AG09309 (cell line): Measurements from ENCODE around the gene DNAH12.

Experiments
- DNase-seq: peaks from one replicate; pipeline ENCODE4 v3.0.0-alpha.2; 2010; ENCODE audit warnings: low read depth
- H3K4me3 ChIP-seq: 2 replicates; pipeline ENCODE4 v1.5.1; 2011; ENCODE audit warnings: mild to moderate bottlenecking, low read depth, low read length, moderate library complexity; ENCODE audit not compliant: control insufficient read depth
- CTCF ChIP-seq: IDR thresholded peaks from 2 replicates; pipeline ENCODE4 v1.5.1; 2011; ENCODE audit warnings: mild to moderate bottlenecking, low read depth, low read length, inconsistent platforms; ENCODE audit not compliant: insufficient read depth, control insufficient read depth; ENCODE audit errors: missing control alignments

The DNAH12 gene

GRCh38 chr3:57391767-57392166 is 152.4 kb downstream of the DNAH12 start:
- TF ChIP-seq CTCF = no peak
- DNase-seq = no peak
- no peak overlapping the region for H3K4me3 ChIP-seq

DNA sequence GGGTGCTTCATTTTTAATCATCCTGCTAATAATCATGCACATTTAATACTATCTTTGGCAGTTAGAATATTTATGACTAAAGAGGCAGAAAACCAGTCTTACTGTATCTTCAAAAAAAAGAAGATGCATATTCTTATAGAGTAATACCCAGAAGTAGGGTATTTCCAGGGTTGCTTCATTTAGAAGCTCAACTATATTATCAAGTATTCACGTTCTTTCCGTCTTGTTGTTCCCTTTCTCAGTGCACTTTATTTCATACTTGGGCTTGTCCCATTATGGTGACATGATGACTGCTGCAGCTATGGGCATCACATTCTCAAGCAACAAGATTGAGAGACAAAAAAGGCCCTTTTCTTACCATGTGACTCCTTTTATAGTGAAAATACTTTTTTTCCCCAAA is 154.9 kb downstream of the DNAH12 start:
- H3K4me3 ChIP-seq = no peak overlapping the region
- TF ChIP-seq CTCF = no peak
- DNase-seq = no peak

DNA sequence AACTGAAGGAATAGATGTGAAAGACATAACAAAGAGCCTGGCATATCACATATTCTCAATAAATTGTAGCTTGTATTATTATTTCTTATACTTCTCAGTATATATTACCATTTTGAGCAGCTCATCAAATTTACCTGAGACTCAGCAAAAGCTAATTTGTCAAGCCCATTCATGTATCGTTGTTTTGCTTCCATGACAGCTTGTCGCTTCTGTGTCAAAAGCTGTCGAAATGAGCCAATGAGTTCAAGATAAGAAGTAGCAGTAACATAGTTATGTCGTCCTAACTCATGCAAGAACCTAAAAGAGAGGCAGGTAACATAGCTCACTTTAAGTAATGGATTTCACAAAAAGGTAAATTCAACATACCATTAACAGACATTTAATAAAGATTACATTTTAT is 157.8 kb downstream of the DNAH12 start:
- H3K4me3 ChIP-seq = no peak overlapping the region
- no peak for DNase-seq
- TF ChIP-seq CTCF = no peak

- TF ChIP-seq CTCF = no peak
- no peak overlapping the region for H3K4me3 ChIP-seq
- DNase-seq = no peak
Measured at GRCh38 chr3:57385498-57385897, 158.6 kb downstream of the DNAH12 start.

DNA sequence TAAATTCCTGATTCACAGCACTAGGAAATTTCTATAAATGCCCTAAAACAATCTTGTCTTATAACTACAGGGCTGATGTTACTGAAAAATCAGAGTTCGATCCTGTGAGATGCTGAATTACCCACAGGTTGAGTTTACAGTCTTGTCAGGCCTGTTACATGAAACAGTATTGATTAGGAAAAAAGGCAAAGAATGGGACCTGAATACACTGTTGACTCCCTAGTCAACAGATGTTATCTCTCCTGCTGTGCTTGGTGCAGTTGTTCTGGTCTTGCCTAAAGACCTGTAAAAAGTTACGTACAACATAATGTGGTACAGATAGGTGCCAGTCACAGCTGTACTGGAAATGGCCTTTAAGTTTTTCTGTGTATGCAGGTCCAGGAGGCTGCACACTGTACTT is 160.3 kb downstream of the DNAH12 start:
- no peak for DNase-seq
- H3K4me3 ChIP-seq = no peak overlapping the region
- TF ChIP-seq CTCF = no peak

GRCh38 chr3:57383406-57383805 is 160.7 kb downstream of the DNAH12 start:
- TF ChIP-seq CTCF = no peak
- DNase-seq = no peak
- H3K4me3 ChIP-seq = no peak overlapping the region

- TF ChIP-seq CTCF = no peak
- no peak overlapping the region for H3K4me3 ChIP-seq
- no peak for DNase-seq
Measured at GRCh38 chr3:57382933-57383332, 161.2 kb downstream of the DNAH12 start.
